Activated T-cell treated with anti-CD3 and anti-CD28 coated beads, Interleukin-2, amount 50 U/mL, for 24 hours (primary cell): ENCODE data around the gene NDUFS3.

Experiments used
- DNase-seq: peaks from one replicate; pipeline ENCODE4 v3.0.0-alpha.2; 2020
- H3K27ac Mint-ChIP-seq: 2 replicates; pipeline ENCODE4 v1.8.0; 2020; ENCODE audit warnings: mild to moderate bottlenecking, mixed read lengths
- H3K27me3 Mint-ChIP-seq: 2 replicates; pipeline ENCODE4 v1.8.0; 2020; ENCODE audit warnings: mixed read lengths
- H3K36me3 Mint-ChIP-seq: 2 replicates; pipeline ENCODE4 v1.8.0; 2020; ENCODE audit warnings: low read depth, mixed read lengths
- H3K4me1 Mint-ChIP-seq: 2 replicates; pipeline ENCODE4 v1.8.0; 2020; ENCODE audit warnings: low read depth, mixed read lengths
- H3K4me3 Mint-ChIP-seq: 2 replicates; pipeline ENCODE4 v1.8.0; 2020; ENCODE audit warnings: mild to moderate bottlenecking, moderate library complexity, mixed read lengths
- H3K9me3 Mint-ChIP-seq: 2 replicates; pipeline ENCODE4 v1.8.0; 2020; ENCODE audit warnings: mixed read lengths

The NDUFS3 gene

DNA sequence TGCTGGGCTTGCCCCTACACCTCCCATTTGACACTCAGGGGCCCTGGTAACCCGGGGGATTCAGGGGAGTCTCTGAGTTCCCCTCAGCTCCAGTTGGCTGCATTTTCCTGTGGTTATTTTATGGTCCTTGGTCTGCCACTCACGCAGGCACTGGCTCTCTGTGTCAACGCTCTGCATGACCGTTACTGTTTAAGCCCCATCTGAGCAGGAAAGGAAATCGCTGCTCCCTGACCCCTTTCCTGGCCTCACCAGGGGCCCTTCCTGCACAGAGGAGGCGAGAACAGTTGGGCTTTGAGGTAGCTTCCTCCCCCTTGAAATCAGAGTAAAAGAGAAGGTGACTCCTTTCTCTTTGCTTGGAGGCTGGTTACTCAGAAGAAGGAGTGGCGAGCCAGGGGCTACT is 12.9 kb downstream of the NDUFS3 start:
- DNase-seq, result no peak
- H3K9me3 Mint-ChIP-seq, result no peaks in the 10 kb centered on the region
- H3K4me1 Mint-ChIP-seq, result peaks cover 7% of the 10 kb centered on the region
- H3K27ac Mint-ChIP-seq, result no peak overlapping the region
- H3K4me3 Mint-ChIP-seq, result no peak overlapping the region
- peaks cover 40% of the 10 kb centered on the region for H3K27me3 Mint-ChIP-seq
- peaks cover 1% of the 10 kb centered on the region for H3K36me3 Mint-ChIP-seq

DNA sequence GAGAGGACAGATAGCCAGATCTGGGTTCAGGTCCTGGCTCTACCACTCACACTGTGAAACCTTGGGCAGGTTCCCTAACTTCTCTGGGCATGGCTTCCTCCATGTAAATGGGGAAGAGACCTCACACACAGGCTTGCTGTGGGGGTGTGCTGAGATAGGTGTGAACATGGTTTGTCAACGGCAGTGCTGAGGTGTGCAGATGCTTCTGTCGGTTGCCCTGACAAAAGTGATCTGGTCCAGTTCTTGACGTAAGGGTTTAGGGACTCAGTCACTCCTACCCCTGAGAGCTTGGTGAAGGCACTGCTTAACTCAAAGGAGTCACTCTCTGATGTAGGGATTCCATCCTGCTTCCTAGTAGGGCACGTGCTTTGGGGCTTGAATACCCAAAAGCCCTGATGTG is 13.4 kb downstream of the NDUFS3 start:
- no peak for DNase-seq
- no peaks in the 10 kb centered on the region for H3K36me3 Mint-ChIP-seq
- peaks cover 40% of the 10 kb centered on the region for H3K27me3 Mint-ChIP-seq
- no peak overlapping the region for H3K4me3 Mint-ChIP-seq
- H3K4me1 Mint-ChIP-seq, result peaks cover 7% of the 10 kb centered on the region
- H3K9me3 Mint-ChIP-seq, result no peaks in the 10 kb centered on the region
- no peak overlapping the region for H3K27ac Mint-ChIP-seq

DNA sequence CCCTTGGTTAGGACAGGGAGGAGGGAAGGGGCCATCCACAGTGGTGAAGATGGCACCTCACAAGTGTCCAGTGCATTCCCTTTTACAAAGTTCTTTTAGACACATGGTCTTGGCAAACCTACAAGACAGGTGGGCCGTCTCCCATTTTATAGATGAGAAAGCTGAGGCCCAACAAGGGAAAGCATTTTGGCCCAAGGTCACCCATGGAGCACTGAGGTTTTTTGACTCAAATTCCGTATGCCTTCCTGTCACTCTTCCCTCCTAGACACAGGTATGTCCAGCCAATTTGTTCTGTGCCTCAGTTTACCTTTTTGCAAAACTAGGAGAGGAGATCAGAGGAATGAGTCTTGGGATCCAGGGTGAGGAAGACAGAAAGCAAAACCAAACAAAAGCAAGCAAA is 14.1 kb downstream of the NDUFS3 start:
- Mint-ChIP-seq H3K27ac (no peak overlapping the region), H3K36me3 (no peaks in the 10 kb centered on the region), H3K27me3 (peaks cover 40% of the 10 kb centered on the region), H3K4me3 (no peak overlapping the region), H3K9me3 (no peaks in the 10 kb centered on the region), H3K4me1 (peaks cover 7% of the 10 kb centered on the region)
- DNase-seq, result no peak

DNA sequence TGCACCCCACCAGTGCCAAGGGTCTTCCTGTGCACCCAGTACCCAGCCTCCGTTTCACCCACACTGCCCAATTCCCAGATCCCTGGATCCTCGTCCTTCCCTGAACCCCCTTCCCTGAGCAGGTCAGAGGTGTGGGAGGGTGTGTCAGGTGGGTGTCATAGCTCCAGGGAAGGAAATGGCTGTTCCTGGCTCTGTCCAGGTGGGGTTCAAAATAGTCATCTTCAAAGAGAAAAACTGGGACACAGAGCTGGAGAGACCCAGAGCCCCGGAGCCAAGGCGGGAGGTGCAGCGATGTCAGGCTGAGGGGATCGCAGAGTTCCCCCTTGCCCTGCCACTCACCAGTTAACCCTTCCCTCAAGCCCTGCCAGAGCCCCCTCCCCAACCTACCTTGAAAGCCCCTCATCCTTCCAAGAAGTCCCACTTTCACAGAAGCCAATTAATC is 14.6 kb downstream of the NDUFS3 start:
- Mint-ChIP-seq H3K27me3 (peaks cover 40% of the 10 kb centered on the region), H3K4me3 (no peak overlapping the region), H3K27ac (no peak overlapping the region), H3K4me1 (peaks cover 7% of the 10 kb centered on the region), H3K9me3 (no peaks in the 10 kb centered on the region), H3K36me3 (no peaks in the 10 kb centered on the region)
- no peak for DNase-seq

DNA sequence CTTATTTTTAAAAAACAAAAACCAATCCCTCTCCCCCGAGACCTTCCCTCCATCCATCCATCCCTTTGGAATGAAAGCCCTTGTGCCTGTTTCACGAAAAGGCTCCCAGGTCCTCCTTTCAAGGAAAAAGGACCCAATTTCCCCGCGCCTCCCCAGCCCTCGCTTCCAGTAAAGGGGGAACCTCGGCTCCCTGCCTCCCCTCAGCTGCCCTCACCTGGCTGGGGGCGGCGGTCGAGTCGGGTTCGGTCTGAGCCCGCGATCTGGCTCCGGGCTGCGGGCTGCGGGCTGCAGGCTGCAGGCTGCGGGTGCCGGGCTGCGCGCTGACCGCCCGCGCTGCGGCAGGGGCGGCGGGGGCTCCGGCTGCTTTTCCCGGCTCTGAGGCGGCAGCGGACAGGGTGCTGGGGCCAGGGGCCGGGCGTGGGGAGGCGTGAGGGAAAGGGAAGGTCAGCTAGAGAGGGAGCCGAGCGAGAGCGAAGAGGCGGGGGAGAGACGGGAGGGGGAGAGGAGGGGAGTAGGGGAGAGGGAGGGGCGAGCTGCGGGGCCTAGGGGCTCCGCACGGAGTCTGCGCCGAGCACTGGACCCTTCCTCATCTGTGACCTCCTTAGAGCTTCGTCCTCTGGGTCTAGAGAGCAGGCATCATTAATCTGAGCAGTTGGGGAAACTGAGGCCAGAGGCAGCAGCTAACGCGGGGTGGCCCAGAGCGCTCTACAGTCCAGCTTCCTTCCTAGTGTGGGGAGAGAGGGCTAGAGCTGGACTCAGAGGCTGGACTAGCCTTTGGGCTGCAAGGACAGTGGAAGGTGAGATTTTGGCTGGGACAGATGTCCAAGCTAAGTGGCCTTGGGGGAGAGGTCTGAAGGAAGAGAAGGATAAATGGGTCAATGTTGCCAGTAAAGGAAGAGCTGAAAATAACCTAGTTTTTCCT is 15.3 kb downstream of the NDUFS3 start, which contains the start of gene C1QTNF4:
TSS of gene C1QTNF4 (minus strand) at position 478 of the 922 bp plus-strand sequence. CDS start 3,601 bp downstream, outside the sequence.
- no peaks in the 10 kb centered on the region for H3K9me3 Mint-ChIP-seq
- no peak within 1 kb of the TSS for H3K27ac Mint-ChIP-seq
- H3K4me1 Mint-ChIP-seq, result peaks cover 7% of the 10 kb centered on the region
- H3K4me3 Mint-ChIP-seq, result no peak within 1 kb of the TSS
- H3K27me3 Mint-ChIP-seq, result peaks cover 40% of the 10 kb centered on the region
- H3K36me3 Mint-ChIP-seq, result no peaks in the 10 kb centered on the region
- DNase-seq, result no peak

DNA sequence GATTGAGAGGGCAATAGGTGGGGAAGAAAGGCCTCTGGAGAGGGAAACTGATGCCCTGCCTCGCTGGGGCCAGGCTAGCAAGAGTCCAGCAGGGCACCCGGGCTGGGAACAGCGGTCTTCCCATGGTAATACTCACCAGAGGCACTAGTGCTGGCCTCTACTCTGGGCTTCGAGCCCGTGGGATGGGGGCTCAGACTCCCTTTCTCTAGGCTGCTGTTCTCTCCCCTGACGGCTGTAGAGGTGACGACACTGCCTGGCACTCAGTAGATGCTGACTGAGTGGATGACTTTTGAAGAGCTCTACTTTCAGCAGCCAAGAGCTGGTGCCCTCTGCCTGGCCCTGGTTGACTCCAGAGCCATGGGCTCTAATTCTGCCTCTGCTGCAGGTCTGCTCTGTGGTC is 16.2 kb downstream of the NDUFS3 start:
- no peaks in the 10 kb centered on the region for H3K9me3 Mint-ChIP-seq
- peaks cover 40% of the 10 kb centered on the region for H3K27me3 Mint-ChIP-seq

DNA sequence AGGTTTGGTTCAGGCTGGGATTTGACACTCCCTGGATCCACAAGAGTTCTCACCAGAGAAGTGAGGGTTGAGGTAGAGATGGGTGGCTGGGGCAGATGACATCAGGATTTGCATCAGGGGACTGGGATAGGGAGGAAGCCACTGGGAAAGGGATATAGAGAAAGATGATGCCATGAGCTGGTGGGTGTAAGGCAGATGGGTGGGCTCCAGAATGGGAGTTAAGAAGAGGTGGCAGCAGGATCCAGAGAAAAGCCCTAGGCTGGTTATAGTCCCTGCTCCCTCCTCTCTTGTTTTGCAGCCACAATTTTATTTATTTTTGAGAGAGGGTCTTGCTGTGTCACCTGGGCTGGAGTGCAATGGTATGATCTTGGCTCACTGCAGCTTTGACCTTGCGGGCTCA is 17.1 kb downstream of the NDUFS3 start:
- no peak overlapping the region for H3K27ac Mint-ChIP-seq
- no peak for DNase-seq
- H3K27me3 Mint-ChIP-seq, result peaks cover 40% of the 10 kb centered on the region
- H3K36me3 Mint-ChIP-seq, result no peaks in the 10 kb centered on the region
- no peaks in the 10 kb centered on the region for H3K9me3 Mint-ChIP-seq
- H3K4me3 Mint-ChIP-seq, result no peak overlapping the region
- H3K4me1 Mint-ChIP-seq, result peaks cover 7% of the 10 kb centered on the region

More for the DNA sequence above, 16.2 kb downstream of the NDUFS3 start:
- H3K36me3 Mint-ChIP-seq, result no peaks in the 10 kb centered on the region
- peaks cover 7% of the 10 kb centered on the region for H3K4me1 Mint-ChIP-seq
- no peak overlapping the region for H3K4me3 Mint-ChIP-seq
- H3K27ac Mint-ChIP-seq, result no peak overlapping the region
- DNase-seq, result no peak

DNA sequence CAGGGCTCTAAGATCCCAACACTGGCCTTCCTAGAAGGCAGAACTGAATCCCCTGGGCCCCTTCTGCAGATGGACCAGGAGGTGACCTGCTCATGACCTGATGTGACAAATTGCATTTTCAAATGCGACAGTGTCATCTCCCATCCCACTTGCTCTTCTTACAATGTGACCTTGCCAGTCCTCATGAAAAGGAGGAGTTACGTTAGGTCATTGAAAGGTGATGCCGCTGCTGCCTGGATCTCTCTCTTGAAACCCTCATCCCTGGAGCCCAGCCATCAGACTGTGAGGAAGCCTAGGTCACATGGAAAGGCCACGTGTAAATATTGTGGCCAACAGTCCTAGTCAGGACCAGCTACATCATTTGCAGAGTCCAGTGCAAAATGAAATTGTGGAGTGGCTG is 21.0 kb downstream of the NDUFS3 start:
- Mint-ChIP-seq H3K27me3 (peaks cover 10% of the 10 kb centered on the region), H3K36me3 (no peaks in the 10 kb centered on the region), H3K4me1 (no peaks in the 10 kb centered on the region), H3K4me3 (no peak overlapping the region), H3K27ac (no peak overlapping the region), H3K9me3 (no peaks in the 10 kb centered on the region)
- no peak for DNase-seq

DNA sequence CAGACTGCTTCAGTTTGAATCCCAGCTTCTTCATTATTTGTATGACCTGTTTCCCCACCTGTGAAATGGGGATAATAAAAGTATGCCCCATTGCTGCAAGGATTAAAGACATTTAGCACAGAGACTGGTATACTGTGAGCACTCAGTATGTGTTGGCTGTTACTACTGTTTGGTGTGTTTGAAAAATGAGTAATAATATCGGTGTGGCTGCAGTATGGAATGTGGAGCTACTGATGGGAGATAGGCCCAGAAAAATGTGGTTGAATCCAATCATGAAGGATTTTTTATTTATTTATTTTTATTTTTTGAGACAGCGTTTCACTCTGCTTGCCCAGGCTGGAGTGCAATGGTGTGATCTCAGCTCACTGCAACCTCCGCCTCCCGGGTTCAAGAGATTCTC is 24.4 kb downstream of the NDUFS3 start:
- H3K4me1 Mint-ChIP-seq, result no peaks in the 10 kb centered on the region
- no peaks in the 10 kb centered on the region for H3K9me3 Mint-ChIP-seq
- no peak for DNase-seq
- H3K27ac Mint-ChIP-seq, result no peak overlapping the region
- H3K27me3 Mint-ChIP-seq, result no peaks in the 10 kb centered on the region
- no peak overlapping the region for H3K4me3 Mint-ChIP-seq
- H3K36me3 Mint-ChIP-seq, result peaks cover 12% of the 10 kb centered on the region

DNA sequence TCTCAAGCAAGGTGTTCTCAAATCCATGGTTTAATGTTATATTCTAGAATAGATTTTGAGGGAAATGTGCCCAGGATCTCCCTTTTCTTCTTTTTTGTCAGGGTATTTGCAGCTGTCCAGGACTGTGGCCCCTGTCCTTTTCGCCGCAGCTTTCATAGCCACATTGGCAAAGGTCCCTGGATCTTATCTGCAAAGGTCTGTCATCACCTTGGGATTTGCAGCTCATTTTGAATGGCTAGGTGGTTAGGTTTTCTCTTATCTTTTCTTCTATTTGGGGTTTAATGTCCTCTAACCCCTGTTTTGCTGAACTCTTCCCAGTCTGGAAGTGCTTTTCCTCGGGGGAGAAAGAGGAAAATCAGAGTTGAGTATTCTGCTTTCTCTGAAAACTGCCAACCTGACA is 27.0 kb downstream of the NDUFS3 start:
- H3K27ac Mint-ChIP-seq, result no peak overlapping the region
- H3K36me3 Mint-ChIP-seq, result peaks cover 26% of the 10 kb centered on the region
- no peaks in the 10 kb centered on the region for H3K9me3 Mint-ChIP-seq
- no peaks in the 10 kb centered on the region for H3K4me1 Mint-ChIP-seq
- DNase-seq, result no peak
- no peak overlapping the region for H3K4me3 Mint-ChIP-seq
- H3K27me3 Mint-ChIP-seq, result no peaks in the 10 kb centered on the region

DNA sequence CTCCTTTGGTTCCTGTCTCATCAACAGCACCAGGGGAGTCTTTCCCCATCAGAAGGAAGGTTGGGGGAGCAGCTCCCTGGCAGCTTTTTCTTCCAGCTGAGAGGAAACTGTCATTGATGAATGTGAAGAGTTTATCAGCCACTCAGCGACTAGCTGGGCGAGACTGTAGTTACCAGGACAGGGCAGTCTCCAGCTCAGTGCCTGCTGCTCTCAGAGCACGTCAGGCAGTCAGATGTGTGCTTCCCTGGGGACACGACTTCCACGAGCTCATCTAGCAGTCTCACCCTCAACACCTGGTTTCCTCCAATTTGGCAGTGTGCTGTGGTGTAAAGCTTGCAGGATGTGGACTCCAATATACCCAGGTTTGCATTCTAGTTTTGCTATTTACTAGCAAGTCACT is 27.9 kb downstream of the NDUFS3 start:
- peak; percentile 16 for DNase-seq
- Mint-ChIP-seq H3K4me3 (no peak overlapping the region), H3K9me3 (no peaks in the 10 kb centered on the region), H3K27ac (no peak overlapping the region), H3K36me3 (peaks cover 29% of the 10 kb centered on the region), H3K4me1 (no peaks in the 10 kb centered on the region), H3K27me3 (no peaks in the 10 kb centered on the region)

DNA sequence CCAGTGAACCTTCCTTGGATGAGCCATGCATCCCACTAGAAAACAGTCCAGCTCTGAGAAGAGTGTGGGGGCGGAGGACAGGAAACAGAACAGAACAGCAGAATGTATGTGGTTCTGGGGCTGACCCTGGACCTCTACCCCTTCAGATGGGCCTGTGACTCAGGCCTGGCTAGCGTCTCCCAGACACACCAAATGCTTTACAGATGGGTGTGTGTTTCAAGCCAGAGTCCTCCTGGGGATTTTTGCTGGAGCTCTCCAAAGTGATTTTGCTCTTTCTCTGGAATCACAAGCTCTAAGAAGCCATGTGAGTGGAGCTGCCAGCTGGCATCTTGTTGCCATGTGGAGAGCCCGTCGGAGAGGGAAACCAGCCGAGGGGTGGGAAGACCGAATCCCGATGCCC is 28.5 kb downstream of the NDUFS3 start:
- Mint-ChIP-seq H3K27ac (no peak overlapping the region), H3K27me3 (no peaks in the 10 kb centered on the region), H3K9me3 (no peaks in the 10 kb centered on the region), H3K4me3 (no peak overlapping the region), H3K4me1 (no peaks in the 10 kb centered on the region), H3K36me3 (peaks cover 29% of the 10 kb centered on the region)
- DNase-seq, result peak; percentile 0

DNA sequence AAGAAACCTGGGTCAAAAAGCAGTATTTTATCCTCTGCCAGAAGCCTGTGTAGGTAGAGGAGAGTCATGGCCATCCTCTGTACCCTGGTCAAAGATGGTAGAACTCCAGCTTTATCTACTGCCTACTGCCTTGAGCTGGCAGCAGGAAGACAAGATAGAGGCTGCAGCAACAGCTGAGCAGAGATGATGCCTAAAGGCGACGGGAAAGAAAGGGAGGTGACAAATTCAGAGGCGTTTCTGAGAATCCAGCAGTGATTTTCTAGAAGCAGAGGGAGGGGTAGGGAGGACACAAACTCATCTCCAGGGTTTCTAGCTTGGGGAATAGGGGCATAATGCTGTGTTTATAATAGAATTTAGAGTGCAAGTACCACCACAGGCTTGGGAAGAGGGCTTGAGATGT is 30.8 kb downstream of the NDUFS3 start:
- Mint-ChIP-seq H3K9me3 (no peaks in the 10 kb centered on the region), H3K36me3 (peaks cover 39% of the 10 kb centered on the region), H3K27me3 (no peaks in the 10 kb centered on the region), H3K4me3 (no peak overlapping the region), H3K4me1 (no peaks in the 10 kb centered on the region), H3K27ac (peak overlapping the region; percentile 6)
- peak; percentile 2 for DNase-seq

DNA sequence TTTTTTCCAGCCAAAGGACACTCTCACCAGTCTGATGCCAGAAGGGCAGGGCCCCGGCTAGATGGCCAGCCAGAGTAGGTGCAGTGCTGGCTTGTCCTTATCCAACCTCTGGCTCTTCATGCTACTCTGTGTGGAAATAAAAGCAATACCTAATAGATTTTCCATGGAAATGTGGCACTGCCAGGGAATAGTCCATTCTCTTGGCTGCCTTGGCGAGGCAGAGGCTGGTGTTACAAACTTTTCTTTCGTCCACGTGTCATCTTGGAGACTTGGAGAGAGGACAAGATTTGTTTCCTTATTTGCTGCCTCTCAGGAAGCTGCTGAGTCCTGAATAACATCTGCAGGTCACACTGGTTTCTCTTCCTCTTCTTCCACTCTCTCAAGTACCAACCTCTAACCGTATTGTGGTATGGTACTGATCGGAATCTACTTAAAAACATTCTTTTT is 32.5 kb downstream of the NDUFS3 start:
- DNase-seq, result peak; percentile 5
- Mint-ChIP-seq H3K9me3 (no peaks in the 10 kb centered on the region), H3K4me3 (no peak overlapping the region), H3K27ac (no peak overlapping the region), H3K36me3 (peaks cover 47% of the 10 kb centered on the region), H3K27me3 (no peaks in the 10 kb centered on the region), H3K4me1 (no peaks in the 10 kb centered on the region)

DNA sequence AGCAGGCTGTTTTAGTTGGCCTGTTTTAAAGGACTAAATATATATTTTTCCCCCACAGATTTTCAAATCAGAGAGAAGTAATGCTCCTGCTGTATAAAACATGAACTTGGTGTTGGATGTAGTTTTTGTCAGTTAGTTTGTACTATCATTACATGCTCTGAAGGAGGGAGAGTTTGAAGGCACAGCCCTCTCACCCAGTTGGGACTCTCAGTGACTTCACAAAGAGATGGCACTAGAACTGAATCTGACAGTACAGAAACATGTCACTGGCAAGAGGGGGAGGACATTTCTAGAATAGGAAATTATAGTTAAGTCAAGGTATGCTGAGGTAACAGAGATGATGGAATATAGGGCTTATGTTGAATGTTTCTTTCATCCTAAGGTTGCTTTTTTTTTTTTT is 36.4 kb downstream of the NDUFS3 start:
- peaks cover 61% of the 10 kb centered on the region for H3K36me3 Mint-ChIP-seq
- no peaks in the 10 kb centered on the region for H3K27me3 Mint-ChIP-seq
- peak overlapping the region; percentile 66 for H3K27ac Mint-ChIP-seq
- H3K9me3 Mint-ChIP-seq, result no peaks in the 10 kb centered on the region
- DNase-seq, result no peak
- no peak overlapping the region for H3K4me3 Mint-ChIP-seq
- H3K4me1 Mint-ChIP-seq, result no peaks in the 10 kb centered on the region
